Subcutaneous preadipocyte (primary cell): ENCODE data around the gene FAM237A. TPM values are rescaled to one million over a fixed set of nuclear protein-coding genes. Genes with fewer than 3 reads are reported as not detected.

Experiments used
- total RNA-seq: library from RNA; depleted of rRNA; stranded (reverse); fragments of >200 nt; gene quantifications from 2 replicates; pipeline ENCODE4 v1.2.3, GENCODE V29; 2012

The FAM237A gene
- total RNA-seq, result not detected in 2 replicates

GRCh38 chr2:206642075-206643025 lies at the start of gene FAM237A:
Gene FAM237A, plus strand, starts transcription at chr2:206642487. Its CDS starts 1,750 bp downstream, at chr2:206644237.

Other genes with a start within 250 kb of the FAM237A start
- gene ADAM23, start 199.0 kb upstream of the FAM237A start, total RNA-seq, result 3.1 and 3.7 TPM in 2 replicates
- not detected in 2 replicates for gene DYTN, start 75.9 kb downstream of the FAM237A start, total RNA-seq
- gene MDH1B, start 122.8 kb downstream of the FAM237A start, total RNA-seq, result 0.37 and 0.78 TPM in 2 replicates
- gene FASTKD2, start 123.1 kb downstream of the FAM237A start, total RNA-seq, result 42.6 and 51.2 TPM in 2 replicates